ENCODE data around the gene KRI1.
A peak's percentile ranks its signal among the peaks of the same experiment; 100 is the strongest.

Gene KRI1

GRCh38 chr19:10518444-10519361 is 47.1 kb downstream of the KRI1 start:
- Histone ChIP-seq H3K27me3 (ENCODE audit: insufficient read depth, poor library complexity, severe bottlenecking) (no peaks in the 10 kb centered on the region), H3K4me3 (ENCODE audit: severe bottlenecking) (no peak overlapping the region), H3K9me3 (ENCODE audit: severe bottlenecking) (no peaks in the 10 kb centered on the region), H3K36me3 (ENCODE audit: low read depth) (no peaks in the 10 kb centered on the region), H3K4me1 (ENCODE audit: insufficient read depth, poor library complexity, severe bottlenecking) (peaks cover 3% of the 10 kb centered on the region), H3K27ac (ENCODE audit: poor library complexity, severe bottlenecking) (peak overlapping the region; percentile 70)
- DNase-seq (ENCODE audit: low spot score), result no peak
- TF ChIP-seq CTCF (IDR thresholded peaks at IDR 0.05; ENCODE audit: poor library complexity, severe bottlenecking), result no peak
- ATAC-seq (ENCODE audit: low read depth), result no peak

- Histone ChIP-seq H3K27me3 (ENCODE audit: insufficient read depth, poor library complexity, severe bottlenecking) (no peaks in the 10 kb centered on the region), H3K36me3 (ENCODE audit: low read depth) (no peaks in the 10 kb centered on the region), H3K4me1 (ENCODE audit: insufficient read depth, poor library complexity, severe bottlenecking) (peaks cover 3% of the 10 kb centered on the region), H3K9me3 (ENCODE audit: severe bottlenecking) (no peaks in the 10 kb centered on the region), H3K27ac (ENCODE audit: poor library complexity, severe bottlenecking) (peak overlapping the region; percentile 70), H3K4me3 (ENCODE audit: severe bottlenecking) (peak overlapping the region; percentile 63)
- peak; percentile 57 for ATAC-seq (ENCODE audit: low read depth)
- no peak for TF ChIP-seq CTCF (IDR thresholded peaks at IDR 0.05; ENCODE audit: poor library complexity, severe bottlenecking)
- no peak for DNase-seq (ENCODE audit: low spot score)
Observed at GRCh38 chr19:10517760-10518443, 47.9 kb downstream of the KRI1 start.

GRCh38 chr19:10517361-10517759 is 48.5 kb downstream of the KRI1 start, which contains the start of gene S1PR5:
TSS of gene S1PR5 (minus strand) at chr19:10517447. CDS start at chr19:10515011, 2,436 bp downstream.
- Histone ChIP-seq H3K27me3 (ENCODE audit: insufficient read depth, poor library complexity, severe bottlenecking) (no peaks in the 10 kb centered on the region), H3K27ac (ENCODE audit: poor library complexity, severe bottlenecking) (peak within 1 kb of the TSS; percentile 70)
- peak; percentile 65 for ATAC-seq (ENCODE audit: low read depth)

GRCh38 chr19:10516671-10517286 is 49.0 kb downstream of the KRI1 start:
- ATAC-seq (ENCODE audit: low read depth), result peak; percentile 71
- DNase-seq (ENCODE audit: low spot score), result no peak
- H3K27ac ChIP-seq (ENCODE audit: poor library complexity, severe bottlenecking), result peak overlapping the region; percentile 70
- no peaks in the 10 kb centered on the region for H3K9me3 ChIP-seq (ENCODE audit: severe bottlenecking)
- no peaks in the 10 kb centered on the region for H3K36me3 ChIP-seq (ENCODE audit: low read depth)
- H3K27me3 ChIP-seq (ENCODE audit: insufficient read depth, poor library complexity, severe bottlenecking), result no peaks in the 10 kb centered on the region
- no peak for TF ChIP-seq CTCF (IDR thresholded peaks at IDR 0.05; ENCODE audit: poor library complexity, severe bottlenecking)
- H3K4me3 ChIP-seq (ENCODE audit: severe bottlenecking), result peak overlapping the region; percentile 63
- peaks cover 3% of the 10 kb centered on the region for H3K4me1 ChIP-seq (ENCODE audit: insufficient read depth, poor library complexity, severe bottlenecking)

More at GRCh38 chr19:10517361-10517759, 48.5 kb downstream of the KRI1 start, which contains the start of gene S1PR5:
- Histone ChIP-seq H3K36me3 (ENCODE audit: low read depth) (no peaks in the 10 kb centered on the region), H3K4me1 (ENCODE audit: insufficient read depth, poor library complexity, severe bottlenecking) (peaks cover 3% of the 10 kb centered on the region), H3K4me3 (ENCODE audit: severe bottlenecking) (peak within 1 kb of the TSS; percentile 63), H3K9me3 (ENCODE audit: severe bottlenecking) (no peaks in the 10 kb centered on the region)
- peak; percentile 16 for TF ChIP-seq CTCF (IDR thresholded peaks at IDR 0.05; ENCODE audit: poor library complexity, severe bottlenecking)
- no peak for DNase-seq (ENCODE audit: low spot score)

All from RWPE2 (cell line).